Smooth muscle cell of the umbilical artery (primary cell): ENCODE results near the gene GPR146. TPM values are rescaled to one million over a fixed set of nuclear protein-coding genes. Genes with fewer than 3 reads are reported as not detected.

Experiments
- total RNA-seq: library from RNA; depleted of rRNA; stranded (reverse); fragments of >200 nt; gene quantifications from 2 replicates; pipeline ENCODE4 v1.2.3, GENCODE V29; 2014

GPR146 gene
- total RNA-seq: 3.8 and 7.7 TPM in 2 replicates

GRCh38 chr7:1044189-1045068 lies at the start of gene GPR146:
Gene GPR146, plus strand, starts transcription at chr7:1044546. Its CDS starts 12,970 bp downstream, at chr7:1057516.

GRCh38 chr7:1087952-1088920 lies 43.9 kb downstream of the GPR146 start, which contains the start of gene GPER1:
Gene GPER1, plus strand, starts transcription at chr7:1088113. Its CDS starts 3,616 bp downstream, at chr7:1091729.

Other genes starting within 250 kb of the GPR146 start
- gene SUN1, start 212.1 kb upstream of the GPR146 start, total RNA-seq: 116 and 188 TPM in 2 replicates
- 17.5 and 24.7 TPM in 2 replicates for gene GET4, start 168.0 kb upstream of the GPR146 start, total RNA-seq
- 5.3 and 8.1 TPM in 2 replicates for gene ADAP1, start 89.9 kb upstream of the GPR146 start, total RNA-seq
- 13.7 and 14.1 TPM in 2 replicates for gene COX19, start 69.0 kb upstream of the GPR146 start, total RNA-seq
- under 0.01 TPM in 1 of 2 replicates, not detected in the other for gene CYP2W1, start 61.4 kb upstream of the GPR146 start, total RNA-seq
- 0.59 and 1.6 TPM in 2 replicates for gene GPER1, start 43.6 kb downstream of the GPR146 start, total RNA-seq
- 14.6 and 15.1 TPM in 2 replicates for gene ZFAND2A, start 115.7 kb downstream of the GPR146 start, total RNA-seq
- not detected in 2 replicates for gene UNCX, start 188.3 kb downstream of the GPR146 start, total RNA-seq